HG03103 (cell line): ENCODE data around the gene NIT1.
"Not testable (repeated sequence)": the region's sequence is repeated elsewhere in the genome, so short reads cannot be mapped to it uniquely, and the experiment has no call there.

ENCODE experiments used
- ATAC-seq: cut with Tn5 transposase; IDR thresholded peaks from one replicate; pipeline ENCODE4 v1.9.1; 2021; ENCODE audit warnings: low read depth; ENCODE audit not compliant: unreplicated experiment

NIT1 gene

GRCh38 chr1:161111527-161111926 is 6.4 kb upstream of the NIT1 start:
- no peak for ATAC-seq

- ATAC-seq, result no peak
These were observed 4.0 kb upstream of the NIT1 start for GRCh38 chr1:161113915-161114314.

GRCh38 chr1:161114556-161114955 is 3.3 kb upstream of the NIT1 start:
- ATAC-seq, result no peak

- no peak for ATAC-seq
These were observed 2.7 kb upstream of the NIT1 start for GRCh38 chr1:161115132-161115711.

DNA sequence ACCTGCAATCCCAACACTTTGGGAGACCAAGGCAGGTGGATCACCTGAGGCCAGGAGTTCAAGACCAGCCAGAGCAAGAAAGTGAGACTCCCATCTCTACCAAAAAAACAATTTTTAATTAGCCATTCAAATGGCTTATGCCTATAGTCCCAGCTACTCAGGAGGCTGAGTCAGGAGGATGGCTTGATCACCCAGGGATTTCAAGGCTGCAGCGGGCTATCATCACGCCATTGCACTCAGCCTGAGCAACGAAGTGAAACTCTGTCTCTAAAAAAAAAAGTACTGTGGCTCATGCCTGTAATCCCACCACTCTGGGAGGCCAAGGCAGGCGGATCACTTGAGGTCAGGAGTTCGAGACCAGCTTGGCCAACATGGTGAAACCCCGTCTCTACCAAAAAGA is 1.9 kb upstream of the NIT1 start:
- ATAC-seq, result not testable (repeated sequence)

- no peak for ATAC-seq
These were observed 1.4 kb downstream of the NIT1 start for GRCh38 chr1:161119092-161119903.

GRCh38 chr1:161121042-161121650 is 3.2 kb downstream of the NIT1 start:
- no peak for ATAC-seq

- no peak for ATAC-seq
These were observed 3.9 kb downstream of the NIT1 start for GRCh38 chr1:161121834-161122233.

DNA sequence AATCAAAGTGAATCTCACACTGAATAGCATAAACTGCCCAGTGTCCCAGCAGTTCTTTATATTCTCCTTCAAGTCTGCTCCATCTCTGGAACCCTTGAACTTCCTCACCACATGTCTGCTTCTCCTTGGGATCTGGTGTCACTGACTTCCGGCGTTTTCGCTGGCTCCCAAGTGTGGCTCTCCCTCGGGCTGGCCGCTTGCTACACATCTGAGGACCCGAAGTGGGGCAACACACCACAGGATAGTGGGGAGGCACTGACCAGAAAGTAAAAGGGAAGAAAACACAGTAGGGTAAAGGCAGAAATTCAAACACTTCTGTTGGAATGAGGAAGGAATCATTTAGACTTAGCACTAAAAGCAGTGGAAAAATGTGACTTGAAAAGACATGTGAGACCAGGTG is 5.1 kb downstream of the NIT1 start:
- no peak for ATAC-seq

DNA sequence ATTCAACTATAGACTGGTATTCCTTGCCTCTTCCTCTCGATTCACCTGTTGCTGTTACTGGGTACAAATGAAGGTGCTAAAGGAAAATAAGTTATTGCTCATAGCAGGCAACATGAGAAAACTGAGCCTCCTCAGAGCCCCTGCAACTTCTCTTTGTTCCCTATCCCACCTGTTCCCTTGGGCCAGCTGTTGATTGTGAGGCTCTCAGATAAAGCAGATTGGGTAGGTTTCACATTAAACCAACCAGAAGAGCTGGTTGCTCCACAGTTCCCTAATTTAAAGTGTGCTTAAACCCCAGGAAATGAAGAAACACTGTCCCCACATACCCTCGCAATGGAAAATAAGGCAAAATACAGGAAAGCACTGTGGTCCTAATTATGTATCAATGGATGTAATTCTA is 9.7 kb downstream of the NIT1 start:
- no peak for ATAC-seq

- ATAC-seq, result no peak
These were observed 10.9 kb downstream of the NIT1 start for GRCh38 chr1:161128591-161129420.

GRCh38 chr1:161130266-161130665 is 12.4 kb downstream of the NIT1 start:
- no peak for ATAC-seq

- ATAC-seq, result no peak
These were observed 13.9 kb downstream of the NIT1 start for GRCh38 chr1:161131523-161132409.

GRCh38 chr1:161132410-161133219 is 14.7 kb downstream of the NIT1 start, which contains the start of gene DEDD:
TSS of gene DEDD (minus strand) at chr1:161132667. CDS start at chr1:161124462, 8,205 bp downstream.
- ATAC-seq, result peak; percentile 89

DNA sequence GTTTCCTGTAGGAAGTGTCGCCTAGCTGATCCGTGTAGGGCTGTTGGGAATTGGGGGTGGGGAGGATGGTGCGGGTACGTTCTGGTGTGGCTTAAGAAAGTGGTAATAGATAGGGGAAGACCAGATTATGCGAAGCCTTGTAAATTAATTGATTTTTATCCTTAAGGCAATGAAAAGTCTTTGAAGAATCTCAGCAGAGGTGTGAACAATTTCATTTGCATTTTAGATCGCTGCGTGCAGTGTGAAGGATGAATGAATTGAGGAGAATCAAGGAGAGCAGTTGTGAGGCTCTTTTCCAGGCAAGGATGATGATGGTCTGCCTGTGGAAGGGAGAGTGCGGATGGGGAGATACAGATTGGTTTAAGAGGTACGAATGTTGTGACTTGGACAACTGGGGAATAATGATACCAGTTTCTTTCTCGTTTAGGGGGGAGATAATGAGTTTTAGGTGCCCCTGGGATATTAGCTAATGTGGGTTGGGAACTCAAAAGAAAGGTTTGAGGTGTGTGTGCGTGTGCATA is 15.4 kb downstream of the NIT1 start:
- ATAC-seq, result no peak

GRCh38 chr1:161137881-161138280 is 20.0 kb downstream of the NIT1 start:
- ATAC-seq, result no peak

DNA sequence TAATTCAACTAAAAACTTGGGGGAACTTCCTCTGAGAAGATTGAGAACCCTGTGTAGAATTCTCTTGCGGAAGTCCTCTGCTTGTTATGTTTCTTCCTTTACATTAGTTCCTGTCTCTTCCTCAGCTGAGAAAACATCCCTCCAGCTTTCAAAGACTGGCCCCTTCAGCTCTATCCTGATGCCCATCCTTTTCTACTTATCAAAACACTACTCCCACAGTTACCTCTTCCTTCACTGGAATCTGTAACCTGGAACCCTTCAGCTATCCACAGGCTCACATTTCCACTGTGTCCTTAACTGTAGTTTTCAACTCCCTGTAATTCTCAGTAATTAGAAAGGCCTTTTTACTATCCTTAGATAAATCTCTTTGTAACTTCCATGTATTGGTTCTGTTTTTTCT is 20.5 kb downstream of the NIT1 start:
- ATAC-seq, result no peak

DNA sequence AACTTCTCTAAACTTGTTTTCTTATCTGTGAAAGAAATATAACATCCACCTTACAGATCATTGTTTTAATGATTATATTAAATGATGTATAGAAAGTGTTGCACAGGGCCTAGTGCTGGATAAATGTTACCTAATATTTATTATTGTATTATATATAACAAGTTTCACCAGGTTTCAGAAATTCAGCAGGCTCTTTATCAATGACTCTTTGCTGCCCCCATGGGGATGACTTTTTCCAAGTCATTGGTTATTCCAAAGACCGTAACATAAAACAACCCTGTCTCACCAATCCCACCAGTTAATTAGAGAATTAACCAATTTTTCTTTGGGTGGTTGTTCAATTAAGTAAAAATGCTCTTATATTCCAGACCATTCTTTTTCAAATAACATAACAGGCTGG is 21.9 kb downstream of the NIT1 start:
- no peak for ATAC-seq
